Stimulated activated memory B cell treated with anti-CD40 and anti-IgM and Interleukin-4, amounts not matched to agents 10 μg/mL and 1 μg/mL and 100 μg/mL, for 72 hours (primary cell): ENCODE data around the gene SH3RF1.
"Not testable (repeated sequence)": the region's sequence is repeated elsewhere in the genome, so short reads cannot be mapped to it uniquely, and the experiment has no call there.

ENCODE experiments used
- ATAC-seq: fragments of 150-1000 bp; cut with Tn5 transposase; 2 replicates; pipeline ENCODE4 v1.10.0; 2021
- H3K27ac Mint-ChIP-seq: one replicate; pipeline ENCODE4 v1.8.0; 2022; ENCODE audit warnings: mild to moderate bottlenecking, mixed read lengths
- H3K27me3 Mint-ChIP-seq: one replicate; pipeline ENCODE4 v1.8.0; 2022; ENCODE audit warnings: mixed read lengths
- H3K36me3 Mint-ChIP-seq: one replicate; pipeline ENCODE4 v1.8.0; 2022; ENCODE audit warnings: mixed read lengths
- H3K4me1 Mint-ChIP-seq: one replicate; pipeline ENCODE4 v1.8.0; 2022; ENCODE audit warnings: mixed read lengths
- H3K4me3 Mint-ChIP-seq: one replicate; pipeline ENCODE4 v1.8.0; 2022; ENCODE audit warnings: mild to moderate bottlenecking, moderate library complexity, mixed read lengths
- H3K9me3 Mint-ChIP-seq: one replicate; pipeline ENCODE4 v1.8.0; 2022; ENCODE audit warnings: mixed read lengths

Gene SH3RF1

GRCh38 chr4:169286562-169287301 is 16.0 kb upstream of the SH3RF1 start:
- no peak overlapping the region for H3K4me3 Mint-ChIP-seq
- H3K27me3 Mint-ChIP-seq: no peaks in the 10 kb centered on the region
- H3K36me3 Mint-ChIP-seq: peaks cover 6% of the 10 kb centered on the region
- peaks cover 12% of the 10 kb centered on the region for H3K4me1 Mint-ChIP-seq
- H3K9me3 Mint-ChIP-seq: peaks cover 5% of the 10 kb centered on the region
- ATAC-seq: no peak
- H3K27ac Mint-ChIP-seq: no peak overlapping the region

DNA sequence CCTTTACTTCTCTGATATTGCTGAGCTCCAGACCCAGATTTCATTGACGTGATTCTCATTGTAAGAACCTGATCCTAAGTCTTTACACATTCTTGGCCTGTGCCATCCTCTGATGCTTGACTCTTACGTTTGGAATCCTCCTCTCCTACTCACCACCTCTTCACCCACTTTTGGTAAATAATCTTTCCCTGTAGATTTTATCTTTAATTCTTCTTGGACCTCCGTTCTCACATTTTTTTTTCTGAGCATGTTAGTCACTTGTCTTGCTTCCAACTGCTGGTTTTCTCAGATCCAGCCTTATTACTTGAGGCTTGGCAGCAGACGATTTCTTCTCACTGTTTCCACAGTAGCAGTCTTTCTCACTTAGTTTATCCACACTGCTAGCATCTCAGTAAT is 12.4 kb upstream of the SH3RF1 start:
- ATAC-seq: no peak
- no peak overlapping the region for H3K4me3 Mint-ChIP-seq
- H3K27me3 Mint-ChIP-seq: no peaks in the 10 kb centered on the region
- H3K36me3 Mint-ChIP-seq: peaks cover 5% of the 10 kb centered on the region
- H3K4me1 Mint-ChIP-seq: peaks cover 6% of the 10 kb centered on the region
- peaks cover 5% of the 10 kb centered on the region for H3K9me3 Mint-ChIP-seq
- no peak overlapping the region for H3K27ac Mint-ChIP-seq

DNA sequence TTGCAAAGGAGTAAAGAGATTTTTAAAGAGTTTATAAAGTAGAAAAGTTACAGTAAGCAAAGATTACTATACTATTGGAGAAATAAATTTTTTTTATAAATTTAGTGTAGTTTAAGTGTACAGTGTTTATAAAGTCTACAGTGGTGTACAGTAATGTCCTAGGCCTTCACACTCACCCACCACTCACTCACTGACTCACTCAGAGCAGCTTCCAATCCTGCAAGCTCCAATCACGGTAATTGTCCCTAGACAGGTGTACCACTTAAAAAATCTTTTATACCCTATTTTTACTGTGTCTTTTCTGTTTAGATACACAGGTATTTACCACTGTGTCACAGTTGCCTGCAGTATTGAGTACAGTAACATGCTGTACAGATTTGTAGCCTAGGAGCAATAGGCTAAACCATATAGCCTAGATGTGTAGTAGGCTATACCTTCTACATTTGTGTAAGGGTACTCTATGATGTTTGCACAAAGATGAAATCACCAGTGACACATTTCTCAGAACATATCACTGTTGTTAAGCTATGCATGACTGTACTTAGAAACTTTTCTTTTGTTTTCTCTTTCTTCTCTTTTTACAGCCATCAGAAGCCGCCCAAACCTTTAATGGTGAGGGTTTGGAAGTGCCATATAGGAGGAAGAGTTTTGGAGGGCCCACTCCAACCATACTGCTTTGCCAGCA is 11.8 kb upstream of the SH3RF1 start:
- H3K4me1 Mint-ChIP-seq: peaks cover 1% of the 10 kb centered on the region
- no peaks in the 10 kb centered on the region for H3K36me3 Mint-ChIP-seq
- no peak overlapping the region for H3K4me3 Mint-ChIP-seq
- peaks cover under 1% of the 10 kb centered on the region for H3K9me3 Mint-ChIP-seq
- no peak overlapping the region for H3K27ac Mint-ChIP-seq
- H3K27me3 Mint-ChIP-seq: no peaks in the 10 kb centered on the region
- no peak for ATAC-seq

DNA sequence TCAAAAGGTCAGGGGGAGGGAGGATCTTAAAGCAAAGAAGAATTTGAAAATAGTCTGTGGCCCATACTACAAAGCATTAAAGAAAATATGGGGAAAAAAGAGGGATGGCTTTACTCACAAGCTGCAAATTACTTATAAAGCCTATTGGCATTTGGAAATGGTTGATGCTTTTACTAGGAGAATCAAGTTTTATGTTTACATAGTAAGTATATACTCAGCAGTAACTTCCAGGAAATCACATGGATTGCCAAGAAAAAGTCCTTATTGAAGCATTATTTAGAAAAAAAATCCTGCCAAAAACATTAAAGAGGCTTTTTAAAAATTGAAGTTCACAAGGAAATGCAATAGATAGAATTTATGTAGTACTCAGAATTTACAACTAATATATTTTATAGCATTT is 8.4 kb upstream of the SH3RF1 start:
- H3K27ac Mint-ChIP-seq: no peak overlapping the region
- ATAC-seq: no peak
- H3K4me1 Mint-ChIP-seq: no peaks in the 10 kb centered on the region
- no peaks in the 10 kb centered on the region for H3K9me3 Mint-ChIP-seq
- no peaks in the 10 kb centered on the region for H3K27me3 Mint-ChIP-seq
- H3K4me3 Mint-ChIP-seq: no peak overlapping the region
- H3K36me3 Mint-ChIP-seq: no peaks in the 10 kb centered on the region

- Mint-ChIP-seq H3K4me3 (no peak overlapping the region), H3K36me3 (no peaks in the 10 kb centered on the region), H3K9me3 (no peaks in the 10 kb centered on the region), H3K27me3 (no peaks in the 10 kb centered on the region), H3K27ac (no peak overlapping the region), H3K4me1 (no peaks in the 10 kb centered on the region)
- ATAC-seq: no peak
Measured at GRCh38 chr4:169278624-169279023, 7.9 kb upstream of the SH3RF1 start.

DNA sequence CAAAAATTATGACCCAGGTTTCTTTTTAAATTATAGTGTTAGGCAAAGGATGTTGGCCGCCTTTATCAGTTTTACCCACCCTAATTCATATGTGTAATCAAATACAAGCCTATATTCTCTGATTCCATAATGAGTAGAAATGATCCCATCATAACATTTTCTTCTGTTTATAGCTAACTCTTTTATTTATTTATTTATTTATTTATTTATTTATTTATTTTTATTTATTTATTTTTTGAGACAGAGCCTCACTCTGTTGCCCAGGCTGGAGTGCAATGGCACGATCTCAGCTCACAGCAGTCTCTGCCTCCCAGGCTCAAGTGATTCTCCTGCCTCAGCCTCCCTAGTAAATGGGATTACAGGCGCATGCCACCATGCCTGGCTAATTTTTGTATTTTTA is 7.1 kb upstream of the SH3RF1 start:
- not testable (repeated sequence) for H3K4me3 Mint-ChIP-seq, H3K4me1 Mint-ChIP-seq, H3K27ac Mint-ChIP-seq, ATAC-seq, H3K27me3 Mint-ChIP-seq, H3K36me3 Mint-ChIP-seq, H3K9me3 Mint-ChIP-seq

DNA sequence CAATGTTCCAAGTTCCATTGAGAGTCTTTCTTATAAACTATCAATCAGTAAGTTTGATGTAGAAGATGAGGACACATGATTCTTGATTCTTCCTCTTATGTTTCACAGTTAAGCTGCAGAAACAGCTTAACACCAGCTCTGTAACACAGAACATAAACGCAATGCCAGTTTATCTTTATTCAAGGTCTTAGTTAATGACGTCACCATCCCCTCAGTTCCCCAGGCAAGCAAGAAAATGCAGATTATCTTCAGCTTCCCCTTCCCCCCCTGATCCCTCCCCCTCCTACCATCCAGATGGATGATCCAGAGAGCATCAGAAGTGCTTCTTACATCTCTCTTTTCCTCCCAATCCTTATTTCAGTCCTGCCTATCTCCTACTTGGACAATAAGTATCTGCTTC is 4.4 kb upstream of the SH3RF1 start:
- Mint-ChIP-seq H3K27ac (no peak overlapping the region), H3K4me1 (peaks cover 16% of the 10 kb centered on the region), H3K9me3 (no peaks in the 10 kb centered on the region), H3K36me3 (no peaks in the 10 kb centered on the region), H3K4me3 (no peak overlapping the region), H3K27me3 (no peaks in the 10 kb centered on the region)
- no peak for ATAC-seq

DNA sequence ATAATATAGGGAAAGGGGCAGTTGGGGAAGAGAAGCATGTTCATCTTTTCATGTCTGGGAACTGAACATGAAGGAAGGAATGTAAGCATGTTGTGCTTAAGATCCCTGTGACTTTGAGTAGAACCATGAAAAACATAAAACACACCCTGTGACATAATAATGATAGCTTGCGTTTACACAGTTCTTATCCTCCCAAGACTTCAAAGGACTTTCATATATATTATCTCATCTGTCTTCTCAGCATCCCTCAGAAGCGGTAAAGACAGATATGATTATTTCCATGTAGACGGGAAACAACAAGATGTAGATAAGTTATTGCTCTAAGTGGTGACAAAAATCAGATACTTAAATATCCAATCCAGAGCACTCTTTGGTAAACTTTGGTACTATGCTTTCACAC is 3.3 kb upstream of the SH3RF1 start:
- H3K9me3 Mint-ChIP-seq: no peaks in the 10 kb centered on the region
- H3K4me3 Mint-ChIP-seq: no peak overlapping the region
- no peak overlapping the region for H3K27ac Mint-ChIP-seq
- H3K4me1 Mint-ChIP-seq: peaks cover 20% of the 10 kb centered on the region
- no peaks in the 10 kb centered on the region for H3K36me3 Mint-ChIP-seq
- no peaks in the 10 kb centered on the region for H3K27me3 Mint-ChIP-seq
- ATAC-seq: no peak

DNA sequence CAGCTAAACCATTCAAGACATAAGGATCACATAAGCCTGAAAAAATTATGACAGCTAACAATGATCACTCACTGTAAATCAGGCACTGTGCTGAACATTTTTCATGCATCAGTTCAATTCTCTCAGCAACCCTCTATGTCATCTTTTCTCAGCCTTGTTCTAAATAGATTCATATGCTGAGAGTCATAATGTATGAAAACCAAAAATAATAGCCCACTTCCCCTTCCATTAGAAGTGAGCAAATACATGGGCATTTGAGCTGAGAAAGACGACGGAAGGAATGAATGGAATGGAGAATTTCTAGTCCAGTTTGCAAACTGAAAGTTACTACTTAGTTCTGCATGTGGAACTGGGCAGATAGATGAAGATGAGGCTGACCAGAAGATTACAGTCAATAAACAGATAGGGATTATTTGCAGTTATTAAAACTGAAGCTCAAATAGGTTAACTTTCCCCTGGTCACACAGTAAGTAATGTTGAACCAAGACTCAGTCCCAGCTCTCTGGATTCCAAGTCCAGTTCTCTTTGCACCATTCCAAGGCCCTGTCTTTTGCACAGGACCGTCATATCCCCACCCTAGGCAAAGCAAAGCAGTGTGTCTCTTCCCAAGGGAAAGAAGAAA is 1.6 kb upstream of the SH3RF1 start:
- no peak overlapping the region for H3K4me3 Mint-ChIP-seq
- H3K27ac Mint-ChIP-seq: no peak overlapping the region
- peaks cover 24% of the 10 kb centered on the region for H3K4me1 Mint-ChIP-seq
- H3K36me3 Mint-ChIP-seq: no peaks in the 10 kb centered on the region
- H3K9me3 Mint-ChIP-seq: no peaks in the 10 kb centered on the region
- ATAC-seq: peak; percentile 44
- H3K27me3 Mint-ChIP-seq: no peaks in the 10 kb centered on the region

DNA sequence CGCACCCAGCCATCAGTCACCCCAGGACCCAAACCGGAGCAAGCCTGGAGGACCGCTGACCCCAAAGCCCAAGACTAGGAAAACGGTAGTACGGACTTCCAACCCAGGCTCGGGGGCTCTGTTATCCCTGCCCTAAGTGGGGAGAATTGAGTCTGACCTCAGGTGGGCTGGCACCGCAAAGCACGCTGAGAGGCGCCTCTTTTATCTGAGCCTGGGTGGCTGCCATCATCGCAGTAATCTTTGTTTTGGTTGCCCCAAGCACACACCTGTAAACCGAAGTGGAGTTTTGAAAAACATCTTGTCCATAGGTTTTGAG is 894 bp upstream of the SH3RF1 start:
- peak overlapping the region; percentile 87 for H3K4me3 Mint-ChIP-seq
- H3K4me1 Mint-ChIP-seq: peaks cover 24% of the 10 kb centered on the region
- H3K27ac Mint-ChIP-seq: peak overlapping the region; percentile 76
- no peaks in the 10 kb centered on the region for H3K9me3 Mint-ChIP-seq
- H3K27me3 Mint-ChIP-seq: no peaks in the 10 kb centered on the region
- no peak for ATAC-seq
- H3K36me3 Mint-ChIP-seq: no peaks in the 10 kb centered on the region

DNA sequence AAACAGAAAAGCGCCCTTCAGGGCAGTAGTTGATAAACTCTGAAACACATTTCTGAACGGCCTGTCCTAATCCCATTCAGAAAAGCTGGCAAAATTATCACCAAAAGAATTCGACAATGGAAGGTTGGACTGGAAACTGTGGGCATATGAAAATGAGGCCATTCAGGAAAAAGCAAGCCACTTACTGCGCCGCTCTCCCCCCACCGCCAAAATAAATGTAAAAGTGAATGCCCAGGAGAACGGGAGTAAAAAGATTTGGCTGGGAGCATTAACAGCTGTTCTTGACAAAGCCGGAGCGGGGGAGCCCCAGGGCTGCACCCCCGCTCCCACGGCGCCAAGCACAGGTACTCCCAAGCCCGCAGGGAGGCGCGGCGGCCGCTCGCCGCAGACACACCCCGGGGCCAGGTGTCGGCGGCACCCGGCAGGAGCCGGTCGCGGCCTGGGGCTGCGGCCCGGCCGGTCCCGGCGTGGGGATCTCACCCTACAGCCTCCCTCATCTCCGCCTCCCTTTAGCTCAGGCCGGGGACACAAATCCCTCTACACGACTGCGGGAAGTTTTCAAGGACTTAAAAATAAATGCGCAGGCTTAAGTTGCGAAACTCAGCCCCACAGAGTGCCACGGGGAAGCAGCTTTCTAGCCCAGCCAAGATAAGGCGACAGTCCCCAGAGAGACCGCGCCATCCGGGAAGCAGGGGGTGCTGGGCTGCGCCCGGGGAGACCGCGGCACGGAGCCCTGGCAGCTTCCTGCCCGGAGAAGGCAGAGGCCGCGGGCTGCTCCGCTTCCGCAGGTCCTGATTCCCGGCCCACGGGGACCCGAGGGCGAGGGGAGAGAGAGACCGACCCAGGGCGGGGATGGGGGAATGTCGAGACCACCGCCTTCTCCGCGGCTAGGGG is 593 bp downstream of the SH3RF1 start:
- Mint-ChIP-seq H3K27me3 (no peaks in the 10 kb centered on the region), H3K9me3 (no peaks in the 10 kb centered on the region), H3K4me1 (peaks cover 24% of the 10 kb centered on the region), H3K4me3 (peak overlapping the region; percentile 87), H3K27ac (peak overlapping the region; percentile 76), H3K36me3 (no peaks in the 10 kb centered on the region)
- ATAC-seq: peak; percentile 67

DNA sequence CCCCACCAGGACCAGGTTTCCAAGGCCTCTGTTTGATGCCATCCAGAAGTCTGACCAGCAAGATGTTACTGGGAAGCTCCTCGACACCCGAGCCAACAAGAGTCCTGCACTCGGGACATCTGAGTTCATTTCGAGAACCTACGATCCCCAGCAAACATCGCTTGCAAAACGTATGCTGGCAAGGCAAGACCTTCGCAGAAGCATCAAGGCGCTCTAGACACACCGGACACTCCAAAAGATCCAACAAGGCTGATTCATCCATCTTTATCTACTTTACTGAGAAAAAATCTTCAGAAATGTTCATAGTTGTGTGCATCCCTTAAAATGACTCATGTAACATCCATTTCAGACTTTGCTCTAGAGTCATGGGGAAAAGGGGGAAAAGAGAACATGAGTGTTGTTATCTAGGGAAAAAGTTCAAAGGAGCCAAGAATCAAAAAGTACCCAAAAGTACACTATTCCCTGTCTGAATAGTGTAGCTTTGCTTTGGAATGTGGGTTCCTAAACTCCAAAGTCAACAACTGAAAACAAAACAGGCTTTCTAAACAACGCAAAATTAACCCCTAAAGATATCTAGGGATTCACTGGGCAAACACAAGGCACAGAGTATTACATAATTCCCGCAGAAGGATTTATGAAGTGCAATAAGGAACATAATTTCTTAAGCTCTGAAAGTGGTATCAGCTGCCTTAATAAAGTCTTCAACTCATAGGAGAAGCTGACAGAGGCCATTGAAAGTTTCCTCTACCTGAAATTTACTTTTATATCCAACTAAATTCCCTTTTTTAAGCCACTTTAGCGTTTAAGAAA is 1.6 kb downstream of the SH3RF1 start:
- peak overlapping the region; percentile 87 for H3K4me3 Mint-ChIP-seq
- ATAC-seq: no peak
- H3K9me3 Mint-ChIP-seq: no peaks in the 10 kb centered on the region

GRCh38 chr4:169267070-169267469 is 3.7 kb downstream of the SH3RF1 start:
- peaks cover 16% of the 10 kb centered on the region for H3K36me3 Mint-ChIP-seq
- H3K4me3 Mint-ChIP-seq: no peak overlapping the region
- no peaks in the 10 kb centered on the region for H3K9me3 Mint-ChIP-seq
- ATAC-seq: no peak
- H3K27ac Mint-ChIP-seq: no peak overlapping the region
- H3K27me3 Mint-ChIP-seq: no peaks in the 10 kb centered on the region
- H3K4me1 Mint-ChIP-seq: peaks cover 18% of the 10 kb centered on the region

More for the DNA sequence above, 1.6 kb downstream of the SH3RF1 start:
- no peak overlapping the region for H3K27ac Mint-ChIP-seq
- peaks cover 24% of the 10 kb centered on the region for H3K4me1 Mint-ChIP-seq
- peaks cover 6% of the 10 kb centered on the region for H3K36me3 Mint-ChIP-seq
- no peaks in the 10 kb centered on the region for H3K27me3 Mint-ChIP-seq

DNA sequence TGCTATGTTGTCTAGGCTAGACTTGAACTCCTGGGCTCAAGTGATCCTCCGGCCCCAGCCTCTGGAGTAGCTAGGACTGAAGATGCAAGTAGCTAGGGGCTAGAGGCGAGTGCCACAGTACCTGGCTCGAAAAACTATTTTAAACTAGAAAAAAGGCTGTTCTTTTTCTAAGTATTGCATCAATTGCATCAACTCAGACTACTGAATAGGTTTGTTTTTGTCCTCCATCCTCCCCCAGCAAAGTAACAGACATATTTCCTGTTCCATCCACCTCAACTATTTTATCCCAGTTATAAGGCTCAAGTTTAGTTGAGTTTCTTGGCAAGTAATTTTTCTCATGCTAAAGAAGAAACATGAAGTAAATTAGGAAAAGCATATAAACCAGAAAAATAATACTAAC is 4.1 kb downstream of the SH3RF1 start:
- H3K9me3 Mint-ChIP-seq: no peaks in the 10 kb centered on the region
- H3K36me3 Mint-ChIP-seq: peaks cover 16% of the 10 kb centered on the region
- ATAC-seq: no peak
- H3K27me3 Mint-ChIP-seq: no peaks in the 10 kb centered on the region
- peaks cover 13% of the 10 kb centered on the region for H3K4me1 Mint-ChIP-seq
- H3K27ac Mint-ChIP-seq: no peak overlapping the region
- no peak overlapping the region for H3K4me3 Mint-ChIP-seq
